Peyer's patch (tissue), 4 donors: Measurements from ENCODE around the gene IFT22.

Source experiments
- POLR2A ChIP-seq, 2 donors: fragments of 450-650 bp; IDR thresholded peaks; one replicate each; pipeline ENCODE4 v1.5.1; 2017; ENCODE audit warnings: antibody characterized with exemption in 2 of 2, mild to moderate bottlenecking in 2 of 2, moderate library complexity in 2 of 2
- TF ChIP-seq, protein P1 (sequence below), 6 experiments: fragments of 450-650 bp in 4 of 6; fragments of 200-600 bp in 2 of 6; sonication (generic) in 1 of 6; IDR thresholded peaks; one replicate each; pipeline ENCODE4 v1.5.1; 2017 to 2019; ENCODE audit warnings: antibody characterized with exemption in 6 of 6, mild to moderate bottlenecking in 3 of 6, moderate library complexity in 1 of 6

- TF ChIP-seq, protein P1, sequence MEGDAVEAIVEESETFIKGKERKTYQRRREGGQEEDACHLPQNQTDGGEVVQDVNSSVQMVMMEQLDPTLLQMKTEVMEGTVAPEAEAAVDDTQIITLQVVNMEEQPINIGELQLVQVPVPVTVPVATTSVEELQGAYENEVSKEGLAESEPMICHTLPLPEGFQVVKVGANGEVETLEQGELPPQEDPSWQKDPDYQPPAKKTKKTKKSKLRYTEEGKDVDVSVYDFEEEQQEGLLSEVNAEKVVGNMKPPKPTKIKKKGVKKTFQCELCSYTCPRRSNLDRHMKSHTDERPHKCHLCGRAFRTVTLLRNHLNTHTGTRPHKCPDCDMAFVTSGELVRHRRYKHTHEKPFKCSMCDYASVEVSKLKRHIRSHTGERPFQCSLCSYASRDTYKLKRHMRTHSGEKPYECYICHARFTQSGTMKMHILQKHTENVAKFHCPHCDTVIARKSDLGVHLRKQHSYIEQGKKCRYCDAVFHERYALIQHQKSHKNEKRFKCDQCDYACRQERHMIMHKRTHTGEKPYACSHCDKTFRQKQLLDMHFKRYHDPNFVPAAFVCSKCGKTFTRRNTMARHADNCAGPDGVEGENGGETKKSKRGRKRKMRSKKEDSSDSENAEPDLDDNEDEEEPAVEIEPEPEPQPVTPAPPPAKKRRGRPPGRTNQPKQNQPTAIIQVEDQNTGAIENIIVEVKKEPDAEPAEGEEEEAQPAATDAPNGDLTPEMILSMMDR (IDR thresholded peaks at IDR 0.05) = no peak
- no peak for TF ChIP-seq POLR2A (IDR thresholded peaks at IDR 0.05)
These were observed 18.8 kb upstream of the IFT22 start for GRCh38 chr7:101340379-101340778.
